ENCODE measurements around the gene FUT3.

Gene FUT3

GRCh38 chr19:5800361-5801270 is 50.6 kb downstream of the FUT3 start:
- no peak for DNase-seq (ENCODE audit: low spot score)

DNA sequence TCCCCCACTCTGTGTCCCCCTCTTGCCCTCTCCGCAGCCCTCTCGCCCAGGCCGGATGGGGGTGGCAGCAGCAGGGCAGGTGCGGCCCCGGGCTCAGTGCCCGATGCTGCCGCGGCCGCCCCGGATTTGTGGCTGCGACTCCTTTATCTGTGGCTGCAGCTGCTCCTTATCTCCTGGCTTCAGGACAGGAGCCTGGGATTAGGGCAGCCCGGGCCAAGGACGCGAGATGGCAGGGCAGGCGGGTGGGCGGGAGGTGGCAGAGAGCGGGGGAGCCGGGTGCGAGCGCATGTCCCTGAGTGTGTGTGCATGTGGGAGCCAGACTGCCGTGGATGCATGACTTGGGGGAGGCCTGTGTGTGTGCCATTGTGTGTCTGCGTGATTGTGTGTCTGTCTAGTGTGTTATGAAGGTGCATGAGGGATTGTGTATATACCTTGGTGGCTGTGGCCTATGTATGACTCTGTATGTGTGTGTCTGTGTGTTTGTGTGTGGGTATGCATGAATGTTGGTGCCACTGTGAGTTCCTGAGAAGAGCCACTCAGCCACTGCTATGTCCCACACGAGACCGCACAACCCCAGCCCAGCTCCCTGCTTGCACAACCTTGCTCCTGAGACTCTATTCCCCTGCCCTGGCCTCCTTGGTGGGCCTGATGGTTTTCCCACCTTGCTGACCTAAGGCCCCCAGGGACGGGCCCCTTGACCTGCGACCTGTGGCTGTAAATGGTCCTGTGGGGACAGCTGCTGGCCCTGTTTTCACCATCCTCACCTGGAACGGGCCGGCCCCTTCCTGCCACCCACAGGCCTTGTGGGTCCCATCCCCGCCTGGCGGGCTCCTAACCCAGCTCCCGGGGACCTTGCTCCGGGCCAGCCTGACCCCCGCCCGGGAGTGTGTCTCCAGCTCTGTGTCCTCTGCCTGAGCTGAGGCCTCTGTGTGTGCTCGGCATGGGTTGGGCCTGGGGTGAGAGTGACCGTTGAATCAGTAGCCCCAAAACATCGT is 51.7 kb downstream of the FUT3 start:
- no peak for DNase-seq (ENCODE audit: low spot score)

DNA sequence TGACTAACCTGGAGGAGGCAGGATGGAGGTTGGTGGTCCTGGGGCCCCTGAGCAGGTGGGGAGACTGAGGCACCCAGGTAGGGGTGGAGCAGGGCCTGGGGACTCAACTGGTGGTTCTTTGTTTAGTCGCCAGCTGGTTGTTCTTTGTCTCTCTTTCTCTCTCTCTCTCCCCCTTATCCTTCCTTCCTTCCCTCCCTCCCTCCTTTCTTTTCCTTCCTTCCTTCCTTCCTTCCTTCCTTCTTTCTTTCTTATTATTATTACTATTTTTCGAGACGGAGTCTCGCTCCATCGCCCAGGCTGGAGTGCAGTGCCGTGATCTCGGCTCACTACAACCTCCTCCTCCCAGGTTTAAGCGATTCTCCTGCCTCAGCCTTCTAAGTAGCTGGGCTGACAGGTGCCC is 53.0 kb downstream of the FUT3 start:
- no peak for DNase-seq (ENCODE audit: low spot score)

- DNase-seq (ENCODE audit: low spot score) = no peak
These were observed 55.8 kb downstream of the FUT3 start for GRCh38 chr19:5795382-5795919.

- no peak for DNase-seq (ENCODE audit: low spot score)
These were observed 58.1 kb downstream of the FUT3 start for GRCh38 chr19:5793188-5793587.

Data from LoVo (cell line).